ENCODE data around the gene AFMID. TPM values are rescaled to one million over a fixed set of nuclear protein-coding genes. Genes with fewer than 3 reads are reported as not detected.

AFMID gene
- total and polyA plus RNA-seq, 2 of the 13 experiments (the other 11 are each of a cell fraction or from before 2014, with no cell fraction given): 249 to 270 TPM

GRCh38 chr17:78214016-78214705 is 27.0 kb downstream of the AFMID start, which contains the start of gene BIRC5 (continued):
- peak; percentile 83; the same call in 1 of the 2 replicates for TF ChIP-seq SNAPC4 (CRISPR knock-in tag; IDR thresholded peaks at IDR 0.05)
- TF ChIP-seq SMAD9 (CRISPR knock-in tag; IDR thresholded peaks at IDR 0.05): no peak
- TF ChIP-seq SP140L (CRISPR knock-in tag; IDR thresholded peaks at IDR 0.05; ENCODE audit: borderline replicate concordance): no peak
- TF ChIP-seq TFDP1 (CRISPR knock-in tag; IDR thresholded peaks at IDR 0.05; ENCODE audit: borderline replicate concordance): peak; percentile 100
- no peak for TF ChIP-seq SIX1 (CRISPR knock-in tag; IDR thresholded peaks at IDR 0.05; ENCODE audit: borderline replicate concordance)
- peak; percentile 82 for TF ChIP-seq HNRNPL (IDR thresholded peaks at IDR 0.05; ENCODE audit: low read depth, low read length)
- peak; percentile 96; the same call in 1 of the 2 replicates for TF ChIP-seq ZNF580 (CRISPR knock-in tag; IDR thresholded peaks at IDR 0.05; ENCODE audit: borderline replicate concordance, low read depth)
- peak; percentile 88 for TF ChIP-seq NR2C2 (CRISPR knock-in tag; IDR thresholded peaks at IDR 0.05; ENCODE audit: borderline replicate concordance)
- TF ChIP-seq SP2 (CRISPR knock-in tag; IDR thresholded peaks at IDR 0.05): no peak; the same call in 1 of the 2 replicates
- TF ChIP-seq FOXM1 (CRISPR knock-in tag; IDR thresholded peaks at IDR 0.05): peak; percentile 92
- TF ChIP-seq EHMT2 (IDR thresholded peaks at IDR 0.05; ENCODE audit: borderline replicate concordance, low read depth, low read length): no peak
- TF ChIP-seq EED (CRISPR knock-in tag; IDR thresholded peaks at IDR 0.05): 0 out of 2 replicates have a peak, but pooled peaks have one; percentile 86
- TF ChIP-seq BCL6 (CRISPR knock-in tag; IDR thresholded peaks at IDR 0.05): peak; percentile 78
- TF ChIP-seq FUBP1 (CRISPR knock-in tag; IDR thresholded peaks at IDR 0.05; ENCODE audit: borderline replicate concordance): no peak; the same call in 1 of the 2 replicates
- TF ChIP-seq ZNF678 (CRISPR knock-in tag; IDR thresholded peaks at IDR 0.05): peak; percentile 85; the same call in 1 of the 2 replicates
- TF ChIP-seq TCF12 (IDR thresholded peaks at IDR 0.05): no peak
- peak; percentile 47; the same call in 1 of the 2 replicates for TF ChIP-seq TCF12 (CRISPR knock-in tag; IDR thresholded peaks at IDR 0.05)
- no peak for TF ChIP-seq BHLHE40 (IDR thresholded peaks at IDR 0.05; ENCODE audit: low read length)
- peak; percentile 96; the same call in 1 of the 2 replicates for TF ChIP-seq ZFP62 (CRISPR knock-in tag; IDR thresholded peaks at IDR 0.05)
- peak; percentile 96 for TF ChIP-seq ZNF468 (CRISPR knock-in tag; IDR thresholded peaks at IDR 0.05)
- TF ChIP-seq ZNF775 (CRISPR knock-in tag; IDR thresholded peaks at IDR 0.05; ENCODE audit: borderline replicate concordance): peak; percentile 85; the same call in 1 of the 2 replicates
- TF ChIP-seq STAG1 (CRISPR knock-in tag; IDR thresholded peaks at IDR 0.05): peak; percentile 6; the same call in 1 of the 2 replicates

All from HepG2 (cell line).